H1 (cell line): ENCODE measurements around the gene ANO9. TPM values are rescaled to one million over a fixed set of nuclear protein-coding genes. Genes with fewer than 3 reads are reported as not detected.
A peak's percentile ranks its signal among the peaks of the same experiment; 100 is the strongest.

Experiments
- CTCF ChIA-PET: fragments of 300-600 bp; sonication (Branson Sonifier 250); formaldehyde crosslinking; loops from one replicate; lab custom pipeline; 2021; ENCODE audit not compliant: partially characterized antibody; lab: Charles Lee
- POLR2A ChIA-PET: fragments of 300-600 bp; sonication (Branson Sonifier 250); formaldehyde crosslinking; loops from one replicate; lab custom pipeline; 2021; ENCODE audit warnings: inconsistent platforms; ENCODE audit not compliant: partially characterized antibody; lab: Charles Lee
- DNase-seq, 2 experiments: peaks; one replicate each; pipeline versions ENCODE4 v3.0.0 to v3.0.0-alpha.2; 2010 to 2022; ENCODE audit warnings: low spot score in 2 of 2, low read depth in 1 of 2, mixed read lengths in 1 of 2
- FAIRE-seq: peaks from 2 replicates; lab custom pipeline; 2011; peaks lifted over from hg19 to GRCh38; lab: Jason Lieb, UNC
- H2AFZ ChIP-seq: 2 replicates; pipeline ENCODE4 v1.8.1; 2012; ENCODE audit warnings: low read length, inconsistent platforms
- H2AK5ac ChIP-seq: 2 replicates; pipeline ENCODE4 v1.6.1; 2013; ENCODE audit warnings: low read depth, low read length
- H2BK120ac ChIP-seq: replicated peaks from 2 replicates; pipeline ENCODE3; 2013; ENCODE audit warnings: low read depth, low read length, inconsistent platforms
- H2BK12ac ChIP-seq: 2 replicates; pipeline ENCODE4 v1.6.1; 2013; ENCODE audit warnings: low read depth, low read length
- H2BK15ac ChIP-seq: 2 replicates; pipeline ENCODE4 v1.6.1; 2013; ENCODE audit warnings: low read length
- H2BK20ac ChIP-seq: 2 replicates; pipeline ENCODE4 v1.6.1; 2013; ENCODE audit warnings: low read length
- H2BK5ac ChIP-seq: 2 replicates; pipeline ENCODE4 v1.6.1; 2013; ENCODE audit warnings: low read depth, low read length
- H3K14ac ChIP-seq: 2 replicates; pipeline ENCODE4 v1.6.1; 2013; ENCODE audit warnings: inconsistent platforms; ENCODE audit not compliant: insufficient read length
- H3K18ac ChIP-seq: 2 replicates; pipeline ENCODE4 v1.6.1; 2013; ENCODE audit warnings: low read length; ENCODE audit errors: extremely low read depth
- H3K23ac ChIP-seq: 2 replicates; pipeline ENCODE4 v1.6.1; 2013; ENCODE audit warnings: inconsistent platforms; ENCODE audit not compliant: insufficient read length
- H3K23me2 ChIP-seq: 2 replicates; pipeline ENCODE4 v1.6.1; 2013; ENCODE audit warnings: low read depth, low read length
- H3K27ac ChIP-seq: 2 replicates; pipeline ENCODE4 v1.6.1; 2011; ENCODE audit warnings: low read depth, low read length, inconsistent platforms
- H3K27me3 ChIP-seq, 4 experiments: replicated peaks in 1 of 4; 1 replicate in 1 of 4; 2 replicates in 3 of 4; pipeline versions ENCODE4 v1.6.1 to v1.8.1; 2011 to 2013; ENCODE audit warnings: low read length in 3 of 4, mild to moderate bottlenecking in 3 of 4, inconsistent platforms in 2 of 4, mixed read lengths in 2 of 4, moderate library complexity in 1 of 4; ENCODE audit not compliant: control insufficient read depth in 3 of 4, insufficient read depth in 3 of 4; ENCODE audit errors: extremely low read depth in 1 of 4
- H3K36me3 ChIP-seq, 4 experiments: 2 replicates each; pipeline versions ENCODE4 v1.6.1 to v1.8.1; 2011 to 2013; ENCODE audit warnings: mild to moderate bottlenecking in 4 of 4, low read length in 3 of 4, moderate library complexity in 2 of 4, control low read depth in 1 of 4, inconsistent platforms in 1 of 4; ENCODE audit not compliant: insufficient read depth in 4 of 4, control insufficient read depth in 2 of 4
- H3K4ac ChIP-seq: replicated peaks from 2 replicates; pipeline ENCODE3; 2013; ENCODE audit warnings: low read length, low read depth, mixed read lengths, inconsistent platforms; ENCODE audit not compliant: insufficient read length
- H3K4me1 ChIP-seq, 4 experiments: replicated peaks in 1 of 4; 1 replicate in 1 of 4; 2 replicates in 3 of 4; pipeline versions ENCODE4 v1.6.1 to v1.8.1; 2011 to 2013; ENCODE audit warnings: low read length in 3 of 4, inconsistent platforms in 2 of 4, mixed read lengths in 1 of 4; ENCODE audit not compliant: insufficient read depth in 4 of 4, control insufficient read depth in 3 of 4
- H3K4me2 ChIP-seq, 2 experiments: 2 replicates each; pipeline versions ENCODE4 v1.6.1 to v1.8.1; 2011 to 2013; ENCODE audit warnings: low read depth in 2 of 2, low read length in 2 of 2, control low read depth in 1 of 2, inconsistent platforms in 1 of 2, mild to moderate bottlenecking in 1 of 2; ENCODE audit not compliant: insufficient read depth in 1 of 2
- H3K4me3 ChIP-seq, 4 experiments: fragments of 200-600, 300-600 bp in 1 of 4; sonication (generic), shearing (Covaris generic), sonication (Bioruptor Twin) in 1 of 4; 2 replicates each; pipeline versions ENCODE4 v1.5.1 to v1.8.1; 2011 to 2016; ENCODE audit warnings: low read length in 4 of 4, low read depth in 3 of 4, control low read depth in 2 of 4, inconsistent platforms in 2 of 4, mild to moderate bottlenecking in 2 of 4, mixed read lengths in 1 of 4, moderate library complexity in 1 of 4; ENCODE audit not compliant: insufficient read depth in 2 of 4; ENCODE audit errors: extremely low read depth in 1 of 4
- H3K56ac ChIP-seq: replicated peaks from 2 replicates; pipeline ENCODE3; 2013; ENCODE audit warnings: low read depth, mild to moderate bottlenecking, mixed read lengths, low read length, inconsistent platforms; ENCODE audit not compliant: insufficient read length
- H3K79me1 ChIP-seq: 2 replicates; pipeline ENCODE4 v1.6.1; 2013; ENCODE audit warnings: low read depth, low read length, control low read depth
- H3K79me2 ChIP-seq, 2 experiments: 2 replicates each; pipeline versions ENCODE4 v1.6.1 to v1.8.1; 2012 to 2013; ENCODE audit warnings: low read length in 2 of 2, mild to moderate bottlenecking in 2 of 2, inconsistent platforms in 1 of 2; ENCODE audit not compliant: insufficient read depth in 2 of 2, control insufficient read depth in 1 of 2
- H3K9ac ChIP-seq, 4 experiments: replicated peaks in 1 of 4; 1 replicate in 1 of 4; 2 replicates in 3 of 4; pipeline versions ENCODE4 v1.6.1 to v1.8.1; 2011 to 2013; ENCODE audit warnings: low read depth in 3 of 4, low read length in 3 of 4, control low read depth in 2 of 4, mild to moderate bottlenecking in 2 of 4, moderate library complexity in 2 of 4, inconsistent platforms in 1 of 4; ENCODE audit errors: extremely low read depth in 1 of 4
- H3K9me3 ChIP-seq, 2 experiments: 2 replicates each; pipeline versions ENCODE4 v1.6.1 to v1.8.1; 2012 to 2013; ENCODE audit warnings: mild to moderate bottlenecking in 2 of 2, moderate library complexity in 2 of 2, control low read depth in 1 of 2, inconsistent platforms in 1 of 2, low read depth in 1 of 2, low read length in 1 of 2, mixed read lengths in 1 of 2; ENCODE audit not compliant: insufficient read depth in 2 of 2
- H4K20me1 ChIP-seq, 2 experiments: replicated peaks in 1 of 2; 2 replicates each; pipeline versions ENCODE3 to v1.8.1; 2011 to 2013; ENCODE audit warnings: inconsistent platforms in 2 of 2, low read length in 2 of 2, mild to moderate bottlenecking in 1 of 2; ENCODE audit not compliant: insufficient read depth in 2 of 2, control insufficient read depth in 1 of 2
- H4K5ac ChIP-seq: 2 replicates; pipeline ENCODE4 v1.6.1; 2013; ENCODE audit warnings: low read length, low read depth, mixed read lengths, inconsistent platforms; ENCODE audit not compliant: insufficient read length
- H4K8ac ChIP-seq: 2 replicates; pipeline ENCODE4 v1.8.0; 2013; ENCODE audit warnings: mild to moderate bottlenecking, moderate library complexity, low read length, inconsistent platforms; ENCODE audit not compliant: insufficient read depth; ENCODE audit errors: extremely low read depth
- H4K91ac ChIP-seq: replicated peaks from 2 replicates; pipeline ENCODE3; 2013; ENCODE audit warnings: low read length, mixed read lengths, inconsistent platforms; ENCODE audit not compliant: insufficient read length
- POLR2A ChIP-seq, 2 experiments: IDR thresholded peaks; 1 replicate in 1 of 2; 2 replicates in 1 of 2; pipeline ENCODE4 v1.6.1; 2011; ENCODE audit warnings: low read depth in 2 of 2, low read length in 2 of 2, mild to moderate bottlenecking in 2 of 2; ENCODE audit errors: control extremely low read depth in 1 of 2
- RFX5 ChIP-seq: IDR thresholded peaks from 2 replicates; pipeline ENCODE4 v1.6.1; 2011; ENCODE audit warnings: low read depth, low read length, improper control_type of control experiment, borderline replicate concordance
- WGBS, 2 experiments: shearing (Covaris generic) in 1 of 2; methylation state at CpG; one replicate each; pipeline versions ENCODE4 v1.1.6 to v1.1.7; 2013 to 2015; ENCODE audit warnings: low lambda C conversion rate in 2 of 2, mixed read lengths in 2 of 2, inconsistent platforms in 1 of 2, low coverage in 1 of 2, missing lambda C conversion rate in 1 of 2; ENCODE audit not compliant: insufficient replicate concordance in 2 of 2, insufficient coverage in 1 of 2, insufficient read length in 1 of 2; ENCODE audit errors: extremely low coverage in 1 of 2, missing lambda C conversion rate in 1 of 2; 5-methylcytosine and 5-hydroxymethylcytosine counted together
- long read RNA-seq, 2 experiments: library from RNA in 1 of 2; library from capped mRNA in 1 of 2; stranded (forward); transcript quantifications; one replicate each; pipeline ENCODE4 v2.0.0, GENCODE V29; 2021; ENCODE audit warnings: inconsistent platforms in 1 of 2
- polyA minus RNA-seq, 3 experiments: library from RNA; depleted of rRNA, polyadenylated mRNA; stranded (reverse); fragments of >200 nt; gene quantifications; 1 replicate in 2 of 3; 2 replicates in 1 of 3; pipeline ENCODE4 v1.2.3, GENCODE V29; 2011
- polyA plus RNA-seq, 7 experiments: library from polyadenylated mRNA; depleted of rRNA in 3 of 7; stranded (reverse) in 5 of 7; unstranded in 2 of 7; fragments of >200 nt in 5 of 7; fragments of 200-250 nt in 2 of 7; gene quantifications; 1 replicate in 5 of 7; 2 replicates in 1 of 7; 4 replicates in 1 of 7; pipeline versions ENCODE4 v1.2.1 to v1.2.3, GENCODE V29; 2011 to 2013; ENCODE audit warnings: missing spikeins in 2 of 7, mixed read lengths in 2 of 7
- total RNA-seq: library from RNA; stranded (reverse); fragmentation: NEBNext Ultra II Directional; extraction: Animal tissue kit (Norgen Biotek cat#: 25700); gene quantifications from 2 replicates; pipeline ENCODE4 v1.2.1, GENCODE V29; 2021
- TF ChIP-seq, protein P1 (sequence below): IDR thresholded peaks from 2 replicates; pipeline ENCODE4 v1.6.1; 2012; ENCODE audit warnings: inconsistent platforms

ANO9 gene
- total RNA-seq, result 18.0 and 20.0 TPM in 2 replicates
- polyA plus RNA-seq (2011; rRNA removed), result 20.7 and 24.6 TPM in 2 replicates
- 19.7 TPM for polyA plus RNA-seq (2011; cell fraction: cytosol; rRNA removed)
- 185 TPM for polyA plus RNA-seq (2011; cell fraction: nucleus; rRNA removed)
- 20.7 to 42.8 TPM (median 32.2 TPM) in 4 replicates for polyA plus RNA-seq (2012, experiment 1 of 2)
- polyA plus RNA-seq (2012, experiment 2 of 2), result 11.9 TPM
- 14.6 TPM for polyA plus RNA-seq (2013, experiment 1 of 2)
- polyA plus RNA-seq (2013, experiment 2 of 2), result 13.7 TPM
- 5.2 and 7.0 TPM in 2 replicates for polyA minus RNA-seq (2011; rRNA and poly(A)+ RNA removed)
- polyA minus RNA-seq (2011; cell fraction: cytosol; rRNA and poly(A)+ RNA removed), result 5.6 TPM
- 19.3 TPM for polyA minus RNA-seq (2011; cell fraction: nucleus; rRNA and poly(A)+ RNA removed)
- long read RNA-seq, experiment 1, partial matches to known transcripts, result 0 of 1 reads
- long read RNA-seq, experiment 1, other reads (novel, unspliced or antisense), result 1 of 1 reads
- long read RNA-seq, experiment 2, partial matches to known transcripts, result 0 of 1 reads
- long read RNA-seq, experiment 2, other reads (novel, unspliced or antisense), result 0 of 1 reads

DNA sequence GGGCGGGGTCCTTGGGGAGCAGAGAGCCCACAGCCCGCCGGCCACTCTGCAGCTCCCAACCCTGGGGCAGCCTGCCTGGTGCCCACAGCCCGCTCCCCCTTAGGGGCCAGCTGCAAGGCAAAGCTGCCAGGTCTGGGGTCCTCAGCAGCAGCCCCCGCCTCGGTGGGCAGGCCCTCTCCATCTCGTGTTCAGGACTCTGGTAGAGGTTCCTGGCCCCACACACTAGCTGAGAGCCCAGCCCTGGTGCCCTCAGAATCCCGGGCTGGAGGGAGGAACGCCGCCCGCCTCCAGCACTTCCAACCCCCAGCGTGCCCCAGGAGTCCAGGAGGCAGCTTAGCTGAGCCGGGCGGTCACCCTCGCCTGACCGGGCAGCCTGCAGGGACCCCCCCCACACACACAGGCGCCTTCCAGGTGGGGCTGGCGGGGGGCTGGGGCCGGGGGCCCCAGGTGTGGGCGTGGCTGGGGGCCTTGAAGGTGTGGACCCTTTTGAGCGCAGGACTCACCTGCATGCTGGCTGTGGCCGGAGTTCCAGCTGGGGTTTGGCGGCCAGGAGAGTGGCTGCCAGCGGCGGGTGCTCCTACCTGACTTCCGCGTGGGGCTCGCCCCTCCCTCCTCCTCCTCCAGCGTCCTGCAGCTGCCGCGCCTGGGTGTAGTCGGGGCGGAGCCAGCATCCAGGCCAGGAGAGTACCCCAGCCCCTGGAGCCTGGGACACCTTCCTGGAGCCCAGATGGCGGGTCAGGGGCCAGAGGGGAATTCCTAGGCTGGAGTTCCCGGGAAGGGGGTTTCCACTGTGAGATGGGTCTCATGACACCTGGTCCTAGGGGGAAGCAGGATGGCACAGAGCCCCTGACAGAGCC, at the start of gene ANO9:
Gene ANO9 (minus strand): TSS at position 594 of the 857 bp plus-strand sequence. CDS start 85 bp downstream, at position 509.
- Histone ChIP-seq H2BK15ac (0 out of 2 replicates have a peak within 1 kb of the TSS, but pooled peaks have one; percentile 92), H3K79me1 (no peaks in the 10 kb centered on the region), H2BK120ac (peak within 1 kb of the TSS; percentile 72), H2AK5ac (peak within 1 kb of the TSS; percentile 53; the same call in 1 of the 2 replicates), H3K4me3 (peak within 1 kb of the TSS; percentile 8 to 63 (median 38); a peak in 7 of 8 replicates), H3K56ac (no peak within 1 kb of the TSS), H3K27me3 (no peaks in the 10 kb centered on the region), H3K4ac (peak within 1 kb of the TSS; percentile 66), H3K4me2 (peak within 1 kb of the TSS; percentile 39 to 66; a peak in 3 of 4 replicates), H2AFZ (no peak within 1 kb of the TSS; the same call in 1 of the 2 replicates), H2BK5ac (peak within 1 kb of the TSS; percentile 60; the same call in 1 of the 2 replicates), H3K14ac (no peak within 1 kb of the TSS), H3K18ac (peak within 1 kb of the TSS; percentile 78), H4K8ac (peak within 1 kb of the TSS; percentile 66; the same call in 1 of the 2 replicates), H3K9ac (no peak within 1 kb of the TSS), H3K4me1 (peaks cover 0 to 18% (median 7%) of the 10 kb centered on the region in 4 experiments; a peak in 5 of 7 replicates), H3K27ac (no peak within 1 kb of the TSS), H2BK12ac (peak within 1 kb of the TSS; percentile 94; the same call in 1 of the 2 replicates), H3K9me3 (peaks cover 6 to 10% of the 10 kb centered on the region in 2 experiments; a peak in 3 of 4 replicates), H3K79me2 (no peaks in the 10 kb centered on the region), H4K91ac (peak within 1 kb of the TSS; percentile 84), H4K5ac (peak within 1 kb of the TSS; percentile 5), H3K36me3 (0 out of 8 replicates have a peak, but pooled peaks cover 0 to 2% (median 0%) of the 10 kb centered on the region in 4 experiments), H2BK20ac (0 out of 2 replicates have a peak within 1 kb of the TSS, but pooled peaks have one; percentile 48), H3K23me2 (peaks cover 2% of the 10 kb centered on the region; the same call in 1 of the 2 replicates), H3K23ac (no peak within 1 kb of the TSS), H4K20me1 (no peaks in the 10 kb centered on the region)
- TF ChIP-seq, protein P1, sequence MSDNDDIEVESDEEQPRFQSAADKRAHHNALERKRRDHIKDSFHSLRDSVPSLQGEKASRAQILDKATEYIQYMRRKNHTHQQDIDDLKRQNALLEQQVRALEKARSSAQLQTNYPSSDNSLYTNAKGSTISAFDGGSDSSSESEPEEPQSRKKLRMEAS, result 0 out of 2 replicates have a peak, but pooled peaks have one; percentile 11
- TF ChIP-seq RFX5 (no peak), POLR2A (IDR thresholded peaks at IDR 0.05; ENCODE audit: control extremely low read depth in 1 of 2, low read depth in 2 of 2, low read length in 2 of 2) (peak in 1 of 2 experiments; percentile 50; a peak in 1 of 3 replicates)
- peak in 1 of 2 experiments; percentile 77 for DNase-seq
- CTCF ChIA-PET, result interaction anchor here (0.6 to 2.1 kb wide), 13 partner anchors 9 to 220 kb away, joined by 3 to 5 read pairs (median 3); no protein-coding TSS in a partner anchor
- FAIRE-seq, result no peak
- 36% methylated on average over 21 of the region's 35 CpGs; no CpG with 5 or more reads in 1 of the 2 experiments for WGBS, 2 experiments
- POLR2A ChIA-PET, result interaction anchor here (1.2 to 3.6 kb wide), 4 partner anchors 8 to 34 kb away, joined by 3 to 21 read pairs (median 8); partner anchors contain the start of gene PTDSS2
